HCEC 1CT (cell line): ENCODE results near the gene DIAPH3.

ENCODE experiments used
- DNase-seq: peaks from one replicate; pipeline ENCODE4 v3.0.0-alpha.2; 2017

Gene DIAPH3

GRCh38 chr13:59770451-59770850 lies 393.3 kb downstream of the DIAPH3 start:
- DNase-seq = no peak

- no peak for DNase-seq
Observed at GRCh38 chr13:59766236-59766635, 397.5 kb downstream of the DIAPH3 start.

DNA sequence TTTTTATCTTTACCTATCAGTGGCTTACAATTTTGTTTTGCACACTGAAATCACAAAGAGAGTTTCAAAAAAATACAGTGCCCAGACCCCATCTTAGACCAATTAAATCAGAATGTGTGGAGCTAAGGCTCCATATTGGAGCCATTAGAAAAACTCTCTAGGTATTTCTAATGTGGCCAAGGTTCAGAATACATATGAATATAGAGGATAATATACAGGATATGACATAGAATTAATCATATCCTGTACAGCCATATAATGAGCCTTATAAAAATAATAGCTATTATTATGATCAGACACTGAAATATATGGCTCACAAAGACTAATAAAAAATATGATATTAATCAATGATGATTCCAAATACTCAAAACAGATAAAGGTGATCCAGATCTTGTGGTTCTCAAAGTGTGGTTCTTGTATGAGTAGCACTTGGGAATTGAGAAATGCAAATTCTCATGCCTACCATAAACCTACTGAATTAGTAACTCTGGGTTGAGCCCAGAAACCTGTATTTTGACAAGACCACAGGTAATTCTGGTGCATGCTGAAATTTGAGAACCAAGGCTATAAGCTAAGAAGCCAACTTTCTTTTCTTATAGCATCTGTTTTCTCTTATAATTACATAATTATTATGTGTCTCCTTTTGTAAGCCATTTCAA lies 408.0 kb downstream of the DIAPH3 start:
- peak; percentile 56 for DNase-seq

DNA sequence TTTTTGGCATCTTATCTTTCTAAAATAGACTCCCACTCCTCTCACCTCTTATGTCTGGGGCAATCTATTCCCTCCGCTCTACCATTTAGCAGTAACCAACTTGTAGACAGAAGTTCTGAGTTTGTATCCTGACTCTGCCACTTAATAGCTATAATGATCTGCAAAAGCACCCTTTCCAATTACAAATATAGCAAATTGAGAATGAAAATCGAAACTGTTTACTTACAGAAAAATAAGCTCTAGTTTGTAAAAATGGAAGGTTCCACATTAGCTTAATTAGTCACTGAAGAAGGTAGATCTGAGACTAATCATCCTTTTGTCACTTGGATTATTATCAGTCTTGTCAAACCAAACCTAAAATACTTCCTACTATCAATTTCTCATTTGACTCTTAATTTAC lies 409.3 kb downstream of the DIAPH3 start:
- DNase-seq = no peak

GRCh38 chr13:59750860-59751259 lies 412.9 kb downstream of the DIAPH3 start:
- DNase-seq = no peak

GRCh38 chr13:59748046-59748445 lies 415.7 kb downstream of the DIAPH3 start:
- no peak for DNase-seq

DNA sequence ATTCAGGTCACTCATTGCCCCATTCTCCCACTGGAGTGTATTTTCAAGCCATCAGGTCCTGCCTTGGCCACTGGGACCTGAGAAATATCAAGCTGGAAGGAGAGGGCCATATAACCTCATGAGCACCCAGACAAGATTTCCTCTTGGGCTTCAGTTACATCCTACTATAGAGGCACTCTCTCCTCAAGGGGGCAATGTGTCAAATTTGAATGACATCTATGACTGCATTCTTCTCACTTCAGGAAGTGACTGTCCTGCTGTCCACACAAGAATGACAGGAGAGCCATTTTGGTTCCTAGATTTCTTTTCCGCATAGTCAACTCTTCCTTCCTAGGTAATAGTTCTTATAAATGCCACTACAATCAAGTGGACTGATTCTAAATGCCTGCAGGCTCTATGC lies 416.2 kb downstream of the DIAPH3 start:
- no peak for DNase-seq

DNA sequence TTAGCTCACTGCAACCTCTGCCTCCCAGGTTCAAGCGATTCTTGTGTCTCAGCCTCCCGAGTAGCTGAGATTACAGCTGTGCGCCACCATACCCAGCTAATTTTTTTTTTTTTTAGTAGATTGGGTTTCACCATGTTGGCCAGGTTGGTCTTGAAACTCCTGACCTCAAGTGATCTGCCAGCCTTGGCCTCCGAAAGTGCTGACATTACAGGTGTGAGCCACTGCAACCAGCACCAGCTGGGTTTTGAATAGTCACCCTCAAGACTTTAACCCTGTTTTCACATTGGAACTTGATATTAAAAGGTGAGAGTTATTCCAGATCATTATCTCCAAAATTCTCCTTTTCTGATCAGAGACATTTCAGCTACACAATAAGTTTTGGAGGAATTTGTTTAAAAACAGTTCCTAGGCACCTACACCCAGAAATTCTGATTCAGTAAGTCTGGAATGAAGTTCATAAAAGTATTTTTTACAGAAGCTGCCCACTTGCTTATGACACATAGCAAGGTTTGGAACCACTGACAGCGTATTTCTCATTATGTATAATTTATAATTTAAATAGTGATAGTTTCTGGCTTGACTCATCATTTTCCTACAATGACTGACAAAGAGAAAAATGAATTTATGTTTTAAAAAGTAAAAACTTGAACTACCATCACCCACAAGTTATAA lies 417.3 kb downstream of the DIAPH3 start:
- DNase-seq = peak; percentile 78

DNA sequence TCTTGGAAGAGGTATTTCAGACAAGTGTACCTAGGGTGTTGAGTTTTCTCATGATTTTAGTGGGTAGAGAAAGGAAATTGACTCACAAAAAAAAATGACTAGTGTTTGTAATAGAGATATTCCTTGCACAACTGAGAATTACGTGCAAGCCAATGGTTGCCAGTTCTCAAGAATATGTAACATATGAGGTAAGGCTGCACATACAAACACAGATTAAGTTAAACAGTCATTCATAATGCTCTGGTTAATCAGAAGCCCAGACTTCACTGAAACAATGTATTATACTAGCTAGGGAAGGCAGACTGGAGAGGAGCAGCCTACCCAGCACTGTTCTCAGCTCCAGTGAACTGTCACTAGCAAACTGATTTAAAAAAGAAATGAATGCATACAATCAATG lies 418.3 kb downstream of the DIAPH3 start:
- peak; percentile 62 for DNase-seq

DNA sequence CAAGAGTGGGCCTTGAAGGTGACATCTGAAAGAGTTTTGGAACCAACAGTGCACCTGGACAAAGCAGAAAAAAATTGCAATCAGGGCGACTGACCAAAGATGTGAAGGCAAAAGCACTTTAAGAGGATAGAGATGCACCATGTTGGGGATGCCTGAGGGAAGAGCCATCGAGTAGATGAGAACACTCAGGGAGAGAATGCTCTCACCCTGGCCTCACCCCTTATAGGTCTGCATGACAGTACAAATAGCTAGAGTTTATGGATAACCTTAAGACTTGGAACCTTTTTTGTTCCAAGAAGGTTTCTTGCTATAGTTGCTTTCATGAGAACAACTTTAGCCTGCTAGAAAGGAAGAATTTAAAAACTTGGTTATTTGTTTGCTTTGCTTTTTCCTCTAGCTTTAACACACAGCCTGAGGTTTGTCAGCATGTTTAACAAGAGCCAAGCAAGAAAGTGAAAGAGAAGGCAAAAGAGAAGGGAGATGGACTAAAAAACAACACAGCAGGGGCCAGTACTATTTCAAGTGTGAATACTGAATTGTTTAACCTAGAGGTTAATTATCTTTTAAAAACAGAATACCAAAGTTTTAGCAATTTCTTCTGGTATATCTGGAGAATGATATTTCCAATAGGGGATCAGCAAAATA lies 418.9 kb downstream of the DIAPH3 start:
- DNase-seq = no peak

GRCh38 chr13:59743195-59743594 lies 420.5 kb downstream of the DIAPH3 start:
- DNase-seq = no peak

GRCh38 chr13:59742467-59742866 lies 421.3 kb downstream of the DIAPH3 start:
- DNase-seq = no peak

DNA sequence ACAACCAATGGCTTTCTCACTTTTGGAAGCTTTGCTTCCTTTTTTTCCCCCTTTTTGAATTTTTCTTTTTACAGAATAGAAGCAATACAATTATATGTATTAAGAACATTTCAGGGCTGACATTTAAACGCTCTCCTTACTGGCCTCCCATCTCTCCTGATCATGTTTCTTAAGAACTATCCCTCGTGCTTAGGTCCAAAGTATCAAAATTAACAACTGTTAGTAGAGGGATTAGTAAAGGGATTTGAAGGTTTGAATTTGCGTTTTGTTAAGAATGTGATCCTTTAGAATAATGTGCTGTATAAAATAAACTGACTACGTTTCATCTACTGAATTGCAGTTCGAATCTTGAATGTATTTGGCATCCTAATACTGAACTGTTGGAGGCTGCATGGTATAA lies 424.8 kb downstream of the DIAPH3 start:
- no peak for DNase-seq

- no peak for DNase-seq
Observed at GRCh38 chr13:59734393-59734792, 429.3 kb downstream of the DIAPH3 start.

- DNase-seq = no peak
Observed at GRCh38 chr13:59733744-59734143, 430.0 kb downstream of the DIAPH3 start.

DNA sequence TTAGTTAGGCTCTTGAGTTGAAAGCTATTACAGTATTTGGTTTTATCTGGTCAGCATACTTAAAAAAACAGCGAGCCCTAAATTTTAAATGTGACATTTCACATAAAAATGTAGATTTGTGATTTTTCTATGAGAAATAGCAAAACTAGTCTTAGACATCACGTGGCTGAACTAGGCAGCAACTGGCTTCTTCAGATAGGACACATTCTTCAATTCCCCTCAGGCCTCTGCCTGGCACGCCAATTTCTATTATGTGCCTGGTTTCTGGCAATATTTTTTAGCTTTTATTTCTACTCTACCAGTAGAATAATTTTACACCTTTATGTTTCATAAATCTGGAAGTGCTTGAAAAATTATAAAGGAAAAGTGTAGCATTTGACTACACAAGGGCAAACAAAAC lies 433.7 kb downstream of the DIAPH3 start:
- DNase-seq = no peak

DNA sequence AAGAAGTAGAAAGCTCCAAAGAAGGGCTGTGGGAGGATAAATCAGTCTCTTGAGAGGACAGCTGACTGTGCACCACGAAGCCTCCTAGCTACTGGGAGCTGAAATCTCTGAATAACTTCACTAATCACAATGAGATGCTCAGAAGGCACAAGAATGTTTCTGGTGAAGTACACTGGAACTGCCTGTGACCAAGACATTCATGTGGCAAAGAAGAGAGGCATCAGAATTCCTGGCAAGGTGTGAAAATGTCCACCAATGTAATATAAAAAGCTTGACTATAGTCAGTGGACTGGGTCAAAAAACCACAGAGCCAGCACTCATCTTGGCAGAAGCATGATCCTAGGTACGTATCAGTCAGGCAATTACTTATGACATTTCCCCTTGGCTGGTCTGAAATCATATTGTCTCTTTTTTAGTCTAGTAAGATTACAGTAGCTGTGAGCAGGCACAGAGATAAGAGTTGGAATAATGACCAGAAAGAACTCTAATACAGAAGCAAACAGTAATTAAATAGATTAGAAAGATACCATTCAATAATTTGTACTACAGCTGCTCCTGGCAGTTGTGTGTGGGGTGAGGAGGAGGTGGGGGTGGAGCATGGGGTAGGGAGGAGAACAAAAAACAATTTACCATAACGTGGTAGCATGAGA lies 434.7 kb downstream of the DIAPH3 start:
- DNase-seq = no peak

- DNase-seq = no peak
Observed at GRCh38 chr13:59721926-59722910, 441.5 kb downstream of the DIAPH3 start.

DNA sequence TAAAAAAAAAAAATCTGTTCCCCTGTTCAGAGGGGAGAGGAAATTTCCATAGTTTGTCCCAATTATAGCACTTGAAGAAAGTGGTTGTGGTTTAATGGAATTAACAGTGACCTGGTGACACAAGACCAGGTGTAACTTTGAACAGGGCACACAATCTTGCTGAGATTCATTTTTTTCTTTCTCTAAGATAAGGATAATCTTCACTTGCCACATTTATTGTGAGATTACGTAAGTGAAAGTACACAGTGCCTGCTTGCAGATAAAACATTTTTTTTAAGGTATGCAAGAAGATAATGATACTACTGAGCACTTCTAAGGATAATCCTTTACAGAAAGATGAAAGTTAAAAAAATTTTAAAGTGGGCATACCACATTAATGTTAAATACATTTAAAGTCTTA lies 448.1 kb downstream of the DIAPH3 start:
- DNase-seq = no peak

DNA sequence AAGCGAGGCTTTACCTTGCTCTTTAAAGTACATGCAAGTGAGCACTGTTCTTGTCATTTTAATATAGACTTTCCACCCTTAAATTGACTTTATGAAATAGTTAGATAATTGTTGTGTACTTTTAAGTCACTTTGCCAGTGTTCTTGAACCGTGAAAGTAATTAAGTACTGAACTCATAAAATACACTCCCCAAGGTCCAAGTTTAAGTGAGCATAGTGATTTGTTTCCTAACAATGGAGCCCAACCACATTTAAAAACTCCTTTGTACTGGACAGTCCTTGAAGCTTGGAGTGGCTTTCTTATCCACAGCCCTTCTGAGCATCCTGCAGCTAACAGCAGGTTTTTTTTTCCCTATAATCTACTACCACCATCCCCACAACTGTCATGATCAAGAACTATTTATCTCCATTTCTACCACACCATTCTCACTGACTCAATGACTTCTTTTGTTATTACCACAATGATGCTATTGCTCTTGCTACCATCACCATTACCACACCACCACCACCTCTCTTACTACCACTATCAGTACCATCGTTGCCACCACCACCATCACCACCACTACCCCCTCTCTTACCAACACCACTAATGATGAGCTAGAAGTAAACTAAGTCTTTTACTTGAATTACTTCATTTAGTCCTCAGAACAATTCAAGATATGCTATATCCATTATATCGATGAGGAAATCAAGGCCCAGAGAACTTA lies 452.6 kb downstream of the DIAPH3 start:
- no peak for DNase-seq

DNA sequence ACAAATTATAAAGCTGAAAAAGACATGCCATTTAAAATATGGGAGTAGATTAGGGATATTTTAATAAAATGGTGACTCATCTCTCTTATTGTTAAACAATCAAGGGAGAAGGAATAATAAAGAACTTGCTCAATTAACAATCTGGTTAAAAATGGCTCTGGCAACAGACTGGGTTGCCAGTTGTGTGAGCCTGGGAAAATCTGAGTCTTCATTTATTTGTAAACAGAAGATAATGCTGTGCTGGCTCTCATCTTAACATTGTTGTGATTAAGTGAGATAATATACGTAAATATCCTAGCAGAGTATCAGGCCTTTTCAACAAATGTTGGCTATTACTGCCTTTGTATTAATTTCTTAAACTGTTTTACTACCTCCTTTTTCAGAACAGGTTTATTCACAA lies 453.3 kb downstream of the DIAPH3 start:
- DNase-seq = no peak
